Measurements from ENCODE around the gene SLC35E1.

The SLC35E1 gene

DNA sequence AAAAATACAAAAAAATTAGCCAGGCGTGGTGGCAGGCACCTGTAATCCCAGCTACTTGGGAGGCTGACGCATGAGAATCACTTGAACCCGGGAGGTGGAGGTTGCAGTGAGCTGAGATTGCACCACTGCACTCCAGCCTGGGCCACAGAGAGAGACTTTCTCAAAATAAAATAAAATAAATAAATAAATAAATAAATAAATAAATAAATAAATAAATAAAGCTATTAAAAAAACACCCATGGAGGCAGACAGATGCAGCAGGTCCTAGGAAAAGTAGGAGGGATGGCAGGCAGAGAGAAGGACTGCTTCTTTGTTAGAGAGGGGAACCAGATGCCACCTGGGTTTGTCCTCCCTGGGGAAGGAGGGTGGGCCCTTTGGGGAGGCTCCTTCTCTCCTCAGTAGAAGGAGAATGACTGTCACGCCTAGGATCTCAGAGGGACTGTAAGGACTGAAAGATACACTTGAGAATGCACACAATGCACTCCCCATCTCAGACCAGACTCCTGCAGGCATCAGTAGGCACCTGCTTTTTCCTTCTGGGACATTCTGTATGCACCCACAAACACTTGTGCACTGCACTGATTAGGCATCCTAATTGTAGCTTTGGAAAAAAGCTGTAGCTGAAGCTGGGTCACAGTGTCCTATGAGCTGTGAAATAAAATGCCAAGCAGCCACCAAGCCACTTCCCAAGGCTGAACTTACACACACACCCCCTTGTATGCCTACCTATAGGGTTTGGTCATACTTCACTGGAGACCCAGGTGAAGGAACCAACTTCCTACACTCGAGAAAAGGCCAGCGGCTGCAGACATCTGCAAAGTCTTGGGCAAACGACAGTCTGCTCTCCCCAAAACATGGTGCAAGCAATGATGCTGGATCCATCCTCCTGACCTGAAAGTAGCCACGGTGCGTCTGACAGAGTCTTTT, 18.9 kb upstream of the SLC35E1 start:
- Histone ChIP-seq H3K36me3 (replicated peaks) (no peaks in the 10 kb centered on the region), H3K27me3 (replicated peaks) (no peaks in the 10 kb centered on the region), H3K27ac (no peak overlapping the region), H3K4me3 (ENCODE audit: low read depth, low read length) (no peak overlapping the region)
- no peak for TF ChIP-seq CTCF (IDR thresholded peaks at IDR 0.05; ENCODE audit: low read depth, low read length, missing control alignments)
- in situ Hi-C loops (cut with HindIII; ENCODE audit: low pct_ligation_motif_present, low sequenced_read_pairs) = no loop called here
- no peak for DNase-seq

GRCh38 chr19:16589917-16590316, 17.7 kb upstream of the SLC35E1 start:
- no peak for DNase-seq
- in situ Hi-C loops (cut with HindIII; ENCODE audit: low pct_ligation_motif_present, low sequenced_read_pairs) = no loop called here
- no peak for TF ChIP-seq CTCF (IDR thresholded peaks at IDR 0.05; ENCODE audit: low read depth, low read length, missing control alignments)
- no peaks in the 10 kb centered on the region for H3K27me3 ChIP-seq (replicated peaks)
- no peak overlapping the region for H3K4me3 ChIP-seq (ENCODE audit: low read depth, low read length)
- H3K36me3 ChIP-seq (replicated peaks) = no peaks in the 10 kb centered on the region
- H3K27ac ChIP-seq = no peak overlapping the region

DNA sequence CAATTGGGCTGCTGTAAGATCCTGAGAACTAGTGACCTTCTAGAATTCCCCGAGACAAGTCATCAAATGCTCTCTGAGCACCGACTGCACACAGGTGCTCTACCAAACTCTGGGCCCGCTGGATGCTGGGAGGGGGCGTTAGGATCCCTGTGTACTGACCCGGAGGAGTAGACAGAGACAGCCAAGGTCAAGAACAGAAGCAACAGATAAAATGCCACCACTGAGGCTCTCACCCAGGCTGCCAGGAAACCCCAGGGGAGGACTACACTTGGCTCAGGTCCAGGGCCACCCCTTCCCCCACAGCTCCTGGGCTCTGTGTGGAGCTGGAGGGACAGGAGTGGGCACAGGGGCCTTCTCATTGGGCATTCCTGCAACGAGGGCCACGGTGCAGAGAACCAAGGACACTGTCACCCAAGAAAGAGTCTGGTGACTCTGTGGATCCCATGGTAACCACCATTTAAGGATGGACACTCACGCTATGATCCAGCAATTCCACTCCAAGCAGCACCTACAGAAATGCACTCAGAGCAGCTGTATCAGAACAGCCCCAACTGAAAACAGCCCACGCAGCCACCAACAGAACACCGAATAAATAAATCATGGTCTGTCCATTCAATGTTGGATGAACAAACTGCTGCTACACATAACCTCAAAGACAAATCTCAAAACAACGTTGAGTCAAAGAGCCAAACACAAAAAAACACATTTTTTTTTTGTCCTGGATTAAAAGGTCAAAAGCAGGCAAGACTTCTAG, 16.8 kb upstream of the SLC35E1 start:
- Histone ChIP-seq H3K27ac (no peak overlapping the region), H3K36me3 (replicated peaks) (no peaks in the 10 kb centered on the region), H3K4me3 (ENCODE audit: low read depth, low read length) (no peak overlapping the region), H3K27me3 (replicated peaks) (no peaks in the 10 kb centered on the region)
- no peak for TF ChIP-seq CTCF (IDR thresholded peaks at IDR 0.05; ENCODE audit: low read depth, low read length, missing control alignments)
- DNase-seq = no peak
- in situ Hi-C loops (cut with HindIII; ENCODE audit: low pct_ligation_motif_present, low sequenced_read_pairs) = no loop called here

- in situ Hi-C loops (cut with HindIII; ENCODE audit: low pct_ligation_motif_present, low sequenced_read_pairs) = no loop called here
- DNase-seq = no peak
- Histone ChIP-seq H3K4me3 (ENCODE audit: low read depth, low read length) (no peak overlapping the region), H3K36me3 (replicated peaks) (no peaks in the 10 kb centered on the region), H3K27ac (no peak overlapping the region), H3K27me3 (replicated peaks) (no peaks in the 10 kb centered on the region)
- no peak for TF ChIP-seq CTCF (IDR thresholded peaks at IDR 0.05; ENCODE audit: low read depth, low read length, missing control alignments)
Observed at GRCh38 chr19:16587833-16588823, 15.9 kb upstream of the SLC35E1 start.

- no peak for TF ChIP-seq CTCF (IDR thresholded peaks at IDR 0.05; ENCODE audit: low read depth, low read length, missing control alignments)
- Histone ChIP-seq H3K27ac (no peak overlapping the region), H3K4me3 (ENCODE audit: low read depth, low read length) (no peak overlapping the region), H3K36me3 (replicated peaks) (no peaks in the 10 kb centered on the region), H3K27me3 (replicated peaks) (no peaks in the 10 kb centered on the region)
- in situ Hi-C loops (cut with HindIII; ENCODE audit: low pct_ligation_motif_present, low sequenced_read_pairs) = no loop called here
- DNase-seq = peak; percentile 59
Observed at GRCh38 chr19:16586991-16587832, 15.0 kb upstream of the SLC35E1 start.
